ENCODE results near the gene TRPC5OS.

TRPC5OS gene

DNA sequence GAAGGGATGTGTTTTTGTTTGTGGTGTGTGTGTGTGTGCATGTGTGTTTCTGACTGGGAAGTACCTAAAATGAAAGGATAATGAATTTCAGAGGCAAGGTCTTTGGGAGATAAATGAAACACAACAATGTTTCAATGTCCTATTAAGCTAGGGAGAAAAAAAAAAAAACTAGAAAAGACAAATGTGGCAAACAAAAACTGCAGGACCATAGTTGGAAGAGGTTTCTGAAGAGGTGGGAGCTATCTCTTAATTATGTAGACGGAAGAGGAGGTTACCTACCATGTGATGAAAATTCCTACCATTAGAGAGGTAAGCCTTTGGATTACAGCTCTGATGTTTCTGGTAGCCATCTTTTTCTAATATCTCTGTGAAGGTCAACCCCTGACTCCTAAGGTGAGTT lies at the start of gene TRPC5OS:
TRPC5OS (plus strand) TSS at position 301 of the 400 bp plus-strand sequence. CDS start 25,669 bp downstream, outside the sequence.
- no peak for DNase-seq

DNA sequence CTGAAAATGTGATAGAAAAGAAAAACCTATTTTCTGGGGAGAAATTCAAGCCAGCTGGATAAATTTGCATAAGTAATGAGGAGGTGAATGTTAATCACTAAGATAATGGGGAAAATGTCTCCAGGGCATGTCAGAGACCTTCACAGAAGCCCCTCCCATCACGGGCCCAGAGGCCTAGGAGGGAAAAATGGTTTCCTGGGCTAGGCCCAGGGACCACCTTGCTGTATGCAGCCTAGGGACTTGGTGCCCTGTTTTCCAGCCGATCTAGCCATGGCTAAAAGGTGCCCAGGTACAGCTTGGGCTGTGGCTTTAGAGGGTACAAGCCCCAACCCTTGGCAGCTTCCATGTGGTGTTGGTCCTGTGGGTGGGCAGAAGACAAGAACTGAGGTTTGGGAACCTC lies 46.6 kb upstream of the TRPC5OS start:
- DNase-seq = no peak

DNA sequence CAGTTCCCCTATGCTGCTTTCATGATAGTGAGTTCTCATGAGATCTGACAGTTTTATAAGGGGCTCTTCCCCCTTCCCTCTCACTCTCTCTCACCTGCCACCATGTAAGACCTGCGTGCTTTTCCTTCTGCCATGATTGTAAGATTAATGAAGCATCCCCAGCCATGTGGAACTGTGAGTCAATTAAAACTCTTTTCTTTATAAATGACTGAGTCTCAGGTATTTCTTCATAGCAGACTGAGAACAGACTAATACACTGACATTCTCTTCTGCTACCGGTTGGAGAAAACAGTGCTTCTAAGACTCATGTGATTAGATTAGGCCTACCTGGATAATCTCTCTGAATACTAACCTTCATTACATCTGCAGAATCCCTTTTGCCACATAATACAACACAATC lies 45.4 kb upstream of the TRPC5OS start:
- DNase-seq = no peak

DNA sequence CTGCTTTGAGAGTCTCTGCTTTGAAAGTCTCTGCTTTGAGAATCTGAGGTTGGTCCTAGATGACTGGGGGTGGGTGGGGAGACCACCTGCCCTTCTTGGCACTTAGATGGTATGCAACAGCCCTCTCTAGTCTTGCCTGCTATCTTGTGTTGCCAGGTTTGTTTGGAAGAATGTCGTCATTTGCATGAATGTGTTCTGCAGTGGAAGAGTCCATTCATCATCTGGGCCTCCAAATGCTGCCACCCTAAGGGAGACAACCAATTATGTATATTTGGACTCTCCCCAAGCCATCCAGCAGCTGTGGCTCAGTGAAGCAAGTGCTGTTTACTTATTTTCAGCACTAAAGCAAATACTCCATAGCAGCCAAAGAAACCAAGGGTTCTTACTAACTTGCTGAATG lies 44.6 kb upstream of the TRPC5OS start:
- DNase-seq = peak; percentile 8

DNA sequence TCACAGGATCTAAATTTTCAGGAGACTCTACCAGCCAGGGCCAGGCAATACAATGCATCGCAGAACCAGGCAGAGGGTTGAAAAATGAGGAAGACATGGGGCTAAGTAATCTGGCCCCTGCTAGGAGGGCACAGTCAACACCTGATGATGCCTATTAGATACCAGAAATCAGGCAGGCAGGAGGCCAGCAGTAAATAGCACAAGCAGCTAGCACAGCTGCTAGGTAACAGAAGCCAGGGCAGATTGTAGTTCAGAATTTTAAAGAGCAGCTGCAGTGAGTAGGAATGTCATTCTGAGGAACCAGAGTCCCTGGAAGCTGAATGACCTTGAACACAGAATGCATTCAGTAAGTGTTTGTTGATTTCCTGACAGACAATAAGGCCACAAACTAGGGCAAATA lies 38.8 kb upstream of the TRPC5OS start:
- DNase-seq = peak; percentile 5

DNA sequence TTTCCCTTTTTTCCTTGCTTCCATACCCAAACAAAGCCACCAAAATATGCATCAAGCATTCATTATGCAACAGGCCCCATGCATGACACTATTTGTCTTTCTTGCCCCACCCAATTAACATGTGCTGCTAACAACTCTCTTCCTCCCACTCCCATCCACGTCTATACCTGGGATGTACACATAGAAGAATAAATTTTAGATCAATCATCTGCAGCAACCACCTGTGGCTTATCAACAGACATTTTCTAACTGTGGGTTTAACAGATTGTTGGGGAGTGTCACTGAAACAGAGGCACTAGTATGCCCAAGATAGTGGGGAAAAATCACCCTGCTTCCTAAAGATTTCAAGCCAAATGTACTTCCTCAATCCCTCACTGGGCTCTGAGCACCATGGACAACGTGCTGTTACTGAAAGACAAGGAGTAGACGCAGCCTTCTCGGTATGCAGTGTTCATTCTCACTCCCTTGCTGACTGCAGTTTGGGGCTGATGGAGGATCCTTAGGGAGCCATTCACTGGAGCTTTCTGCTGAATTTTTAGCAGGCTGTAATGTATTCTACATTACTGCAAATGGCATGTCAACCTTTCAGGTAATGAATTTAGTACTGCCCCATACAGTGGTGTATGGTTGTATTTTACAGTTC lies 28.4 kb upstream of the TRPC5OS start:
- DNase-seq = no peak

DNA sequence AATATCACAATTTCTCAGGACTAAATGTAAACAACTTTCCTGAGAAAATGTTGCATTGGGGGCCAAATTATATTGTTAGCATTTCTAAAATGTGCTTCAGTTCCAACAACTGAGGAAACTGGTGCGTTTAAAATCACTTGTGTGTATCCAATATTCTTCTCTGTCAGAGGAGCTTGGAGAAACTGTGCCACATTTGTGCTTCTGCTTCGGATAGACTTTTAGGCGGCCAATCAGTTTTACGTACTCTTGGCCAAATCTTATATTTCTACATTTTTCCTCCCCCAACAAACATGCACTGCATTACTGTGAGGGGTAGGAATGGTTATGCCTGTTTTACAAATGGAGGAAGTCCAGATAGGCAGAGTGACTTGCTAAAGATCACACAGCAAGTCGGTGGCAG lies 27.4 kb upstream of the TRPC5OS start:
- no peak for DNase-seq

DNA sequence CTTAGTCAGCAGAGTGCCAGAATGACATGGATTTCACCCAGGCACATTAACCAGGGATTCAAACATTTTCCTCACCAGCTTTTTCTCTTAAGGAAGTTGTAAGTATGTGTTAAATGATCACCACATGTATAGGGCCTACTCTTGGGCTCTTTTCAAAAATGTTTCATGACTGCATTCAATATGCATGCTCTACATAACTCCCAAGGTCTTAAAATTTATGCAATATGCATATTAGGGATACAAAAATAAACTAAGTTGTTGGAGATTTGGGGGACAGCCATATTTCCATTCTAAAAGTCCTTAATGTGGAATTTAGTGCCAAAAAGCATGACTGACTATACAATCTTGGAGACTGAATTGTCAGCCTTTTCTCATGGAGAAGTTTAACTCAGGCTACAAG lies 25.0 kb upstream of the TRPC5OS start:
- DNase-seq = no peak

DNA sequence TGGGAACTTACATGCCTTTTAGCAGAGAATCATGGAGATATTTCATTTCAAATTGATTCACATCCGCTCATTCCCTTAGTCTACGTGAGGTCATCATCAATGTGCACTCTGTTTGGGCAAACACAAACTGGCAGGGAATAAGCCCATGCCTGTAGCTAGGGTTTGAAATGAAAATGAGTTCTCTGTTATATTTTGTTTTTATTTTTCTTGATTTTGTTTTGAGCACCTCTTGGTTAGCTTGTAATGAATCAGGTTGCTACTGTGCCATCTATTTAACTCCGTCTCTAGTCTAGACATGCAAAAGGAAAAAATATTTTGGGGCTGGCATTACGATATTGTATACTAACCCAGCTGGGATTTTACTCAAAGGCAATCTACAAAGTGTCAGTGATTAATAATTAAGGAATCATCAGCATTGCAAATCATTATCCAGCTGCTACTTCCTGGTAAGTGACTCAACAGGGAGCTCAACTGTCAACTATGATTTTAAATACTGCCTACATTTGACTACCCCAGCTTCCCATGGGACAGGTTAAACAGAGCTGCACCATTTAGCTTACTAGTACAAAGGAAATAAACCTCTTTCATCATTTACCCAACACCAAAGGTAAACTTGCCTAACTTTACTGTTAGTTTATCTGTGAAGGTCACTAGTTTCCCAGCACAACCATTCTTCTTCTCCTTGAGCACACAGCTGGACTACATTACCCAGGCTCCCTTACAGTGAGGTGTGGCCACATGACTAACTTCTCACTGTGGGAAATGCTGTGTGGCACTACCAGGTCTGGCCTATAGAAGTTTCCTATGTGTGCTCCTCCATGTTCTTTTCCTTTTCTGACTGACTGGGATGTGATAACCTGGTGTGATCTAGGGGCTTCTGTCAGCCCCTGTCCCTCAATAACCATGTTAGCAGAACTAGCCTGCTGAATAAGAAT lies 21.2 kb upstream of the TRPC5OS start:
- DNase-seq = peak; percentile 45

DNA sequence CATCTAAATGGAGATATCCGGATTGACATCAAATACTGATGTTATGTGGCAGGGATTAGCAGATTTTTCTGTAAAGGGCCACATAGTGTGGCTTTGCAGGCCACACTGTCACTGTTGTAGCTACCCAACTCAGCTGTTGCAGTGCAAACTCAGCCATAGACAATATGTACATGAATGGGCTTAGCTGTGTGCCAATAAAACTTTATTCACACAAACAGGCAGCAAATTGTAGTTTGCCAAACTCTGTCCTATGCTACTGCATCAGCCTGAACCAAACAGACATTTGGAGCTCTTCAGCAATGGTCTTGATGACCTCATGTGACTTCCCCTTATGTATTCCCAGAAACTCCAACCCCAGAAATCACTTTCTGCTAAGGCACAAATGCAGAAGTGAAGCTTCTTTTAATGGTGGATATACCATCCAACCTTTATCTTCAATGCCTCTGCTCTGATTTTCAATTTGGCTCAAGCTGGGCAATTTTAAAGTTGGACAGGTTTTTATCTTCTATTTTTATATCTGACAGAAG lies 18.4 kb upstream of the TRPC5OS start:
- no peak for DNase-seq

DNA sequence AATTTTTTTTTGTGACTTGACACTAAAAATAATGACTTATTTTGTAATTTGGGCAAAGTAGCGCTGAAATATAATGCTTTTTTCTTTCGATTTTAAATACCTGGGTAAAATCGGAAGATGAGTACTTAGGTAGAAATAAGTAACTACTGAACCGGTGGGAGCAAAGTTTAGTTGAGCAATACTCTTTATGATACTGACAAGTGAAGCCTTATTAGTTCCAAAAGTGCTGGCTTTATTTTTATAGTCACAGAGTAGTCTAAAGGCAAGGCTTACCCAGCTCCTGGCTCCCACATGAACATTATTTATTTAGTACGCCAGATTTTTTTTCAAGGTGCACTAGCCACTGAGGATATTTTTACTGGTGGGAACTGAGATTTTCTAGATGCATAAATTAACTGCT lies 14.4 kb upstream of the TRPC5OS start:
- no peak for DNase-seq

DNA sequence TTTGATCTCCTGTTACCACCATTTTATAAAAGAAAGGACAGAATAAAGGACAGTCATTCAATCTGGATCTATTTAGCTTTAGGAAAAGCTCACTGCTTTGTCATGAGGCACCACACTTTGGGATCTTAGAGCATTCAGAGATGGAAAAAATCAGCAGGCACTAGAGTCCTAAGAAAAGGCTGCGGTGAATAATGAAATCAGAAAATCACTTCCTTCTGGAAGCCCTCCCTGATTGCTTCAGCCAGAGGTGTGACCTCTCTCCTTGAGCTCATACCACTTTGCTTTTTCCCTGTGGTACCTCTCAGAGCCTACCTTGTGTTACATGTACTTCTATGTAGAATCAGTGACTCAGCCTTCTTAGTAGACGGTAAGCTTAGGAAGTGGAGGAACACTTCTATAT lies 8.7 kb upstream of the TRPC5OS start:
- DNase-seq = no peak

DNA sequence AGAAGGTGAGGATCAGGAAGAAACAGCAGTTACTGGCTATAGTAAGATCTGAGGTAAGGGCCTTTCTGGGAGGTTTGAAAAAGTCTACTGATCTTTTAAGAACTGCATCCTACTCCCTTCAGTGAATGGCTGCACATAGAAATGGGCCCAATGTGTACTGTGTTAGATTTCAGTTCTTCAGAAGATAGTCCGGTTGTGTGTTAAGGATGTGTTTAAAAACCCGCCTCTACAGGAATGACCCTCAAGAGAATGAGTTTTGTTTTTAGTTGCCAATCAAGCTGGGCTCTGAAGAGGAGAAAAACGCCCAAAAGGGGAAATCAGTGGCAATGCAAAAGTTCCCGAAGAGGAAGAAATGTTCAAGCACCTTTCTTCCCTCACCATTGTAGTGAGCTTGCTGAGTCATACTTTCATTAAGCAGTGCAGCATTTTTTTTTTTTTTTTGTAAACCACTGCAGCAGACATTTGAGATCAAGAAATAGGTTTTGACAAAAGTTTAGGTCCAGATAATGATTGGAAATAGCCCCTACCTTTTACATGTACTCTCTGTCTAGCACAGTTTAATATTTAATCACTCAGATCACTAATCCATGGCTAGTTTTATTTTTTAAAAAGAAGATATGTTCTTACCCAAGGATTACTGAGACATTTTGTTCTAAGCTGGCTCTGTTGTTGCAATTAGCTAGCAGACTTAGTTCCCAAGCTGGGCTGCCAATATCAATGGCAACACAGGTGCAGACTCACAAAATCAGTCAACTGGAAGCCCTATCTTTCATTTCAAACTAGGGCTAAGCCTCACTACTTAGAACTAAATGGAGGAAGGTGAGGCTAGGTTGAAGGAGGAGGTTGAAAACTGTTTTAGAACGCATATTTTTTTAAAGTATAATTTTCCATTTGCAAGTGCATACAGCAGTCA lies 7.0 kb upstream of the TRPC5OS start:
- peak; percentile 61 for DNase-seq

DNA sequence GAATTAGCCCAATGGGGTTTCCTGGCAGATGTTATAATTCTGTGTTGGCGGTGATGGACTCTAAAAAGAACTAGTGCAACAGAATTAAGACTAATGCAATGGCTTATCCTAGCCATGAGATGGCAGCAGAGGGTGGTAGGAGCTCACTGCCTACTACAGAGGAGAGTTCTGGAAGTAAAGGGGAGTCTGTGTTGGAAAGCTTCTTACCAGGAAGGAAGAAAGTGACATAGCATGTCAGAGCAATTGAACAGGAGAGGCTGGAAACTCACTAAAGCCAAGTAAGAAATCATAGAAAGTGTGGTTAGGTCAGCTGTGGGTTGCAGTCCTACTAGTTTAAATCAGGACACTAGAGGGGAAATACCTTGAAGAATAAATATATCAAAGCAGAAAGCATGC lies 6.3 kb upstream of the TRPC5OS start:
- DNase-seq = peak; percentile 80

DNA sequence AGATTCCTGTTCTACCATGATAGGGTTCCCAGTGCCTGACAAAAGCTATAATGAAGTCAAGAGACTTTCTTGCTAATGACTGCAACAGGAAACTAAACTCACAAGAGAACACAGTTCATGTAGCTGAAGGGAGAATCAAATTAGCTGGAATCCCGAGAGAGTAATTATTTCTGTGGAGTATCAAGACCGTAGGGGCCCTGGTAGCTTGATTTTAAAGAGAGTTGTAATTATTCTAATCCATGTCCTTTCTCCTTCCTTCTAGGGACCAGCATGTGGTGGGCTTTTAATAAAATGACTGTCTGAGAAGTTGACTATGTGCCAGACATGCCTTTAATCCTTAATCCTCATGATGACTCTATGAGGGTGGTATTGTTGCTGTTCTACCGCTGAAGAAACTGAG lies 1.7 kb upstream of the TRPC5OS start:
- no peak for DNase-seq

DNA sequence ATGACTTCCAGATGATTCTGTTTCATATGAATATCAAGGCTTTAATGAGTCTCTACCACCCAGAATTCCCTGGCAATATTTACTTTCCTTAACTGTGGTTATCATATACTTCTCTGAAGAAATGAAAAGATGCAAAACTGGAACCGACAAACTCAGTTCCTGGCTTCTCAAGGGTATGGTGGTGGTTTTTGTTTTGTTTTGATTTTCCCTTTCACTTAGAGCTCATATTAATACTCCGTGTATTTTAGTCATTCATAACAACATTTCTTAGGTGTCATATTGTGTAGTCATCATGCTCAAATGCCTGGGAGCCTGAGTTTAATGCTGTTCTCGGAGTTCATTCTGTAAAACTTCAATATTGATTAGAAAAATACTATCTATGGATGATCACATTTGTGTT lies 665 bp downstream of the TRPC5OS start:
- DNase-seq = no peak

DNA sequence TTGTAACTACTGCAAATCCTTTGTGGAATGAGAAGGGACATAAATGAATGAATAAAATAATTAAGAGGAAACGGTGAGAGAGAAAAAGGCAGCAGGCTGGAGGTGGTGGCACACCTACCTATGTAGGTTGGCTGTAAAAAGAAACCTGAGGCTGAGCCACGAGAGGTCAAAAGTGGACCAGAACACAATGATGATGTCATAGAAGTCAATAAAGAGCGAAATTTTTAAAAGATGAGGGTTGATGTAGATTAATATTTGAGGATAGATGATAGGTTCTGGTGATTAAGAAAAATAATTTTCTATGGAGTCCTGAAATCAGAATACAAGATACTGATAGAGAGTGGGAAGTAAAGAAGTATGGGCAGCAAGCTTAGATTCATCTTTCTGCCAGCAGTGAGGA lies 1.7 kb downstream of the TRPC5OS start:
- DNase-seq = no peak

DNA sequence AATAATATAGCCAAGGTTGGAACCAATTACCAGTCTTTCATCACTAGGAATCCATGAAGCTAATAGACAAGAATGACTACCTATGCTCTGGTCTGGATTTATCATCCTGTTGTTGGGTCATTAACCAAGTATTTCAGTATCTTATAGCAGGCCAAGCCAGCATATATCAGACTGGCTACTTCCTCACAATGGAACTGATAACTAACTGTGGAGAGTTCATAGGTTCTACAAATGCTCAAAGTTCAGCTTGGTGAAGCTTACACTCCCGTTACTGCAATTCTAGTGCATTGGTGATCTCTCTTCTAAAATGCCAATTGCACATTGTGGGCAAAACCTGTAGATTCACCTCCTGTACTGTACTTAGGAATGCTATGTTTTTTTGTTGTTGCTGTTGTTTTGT lies 4.8 kb downstream of the TRPC5OS start:
- DNase-seq = no peak

DNA sequence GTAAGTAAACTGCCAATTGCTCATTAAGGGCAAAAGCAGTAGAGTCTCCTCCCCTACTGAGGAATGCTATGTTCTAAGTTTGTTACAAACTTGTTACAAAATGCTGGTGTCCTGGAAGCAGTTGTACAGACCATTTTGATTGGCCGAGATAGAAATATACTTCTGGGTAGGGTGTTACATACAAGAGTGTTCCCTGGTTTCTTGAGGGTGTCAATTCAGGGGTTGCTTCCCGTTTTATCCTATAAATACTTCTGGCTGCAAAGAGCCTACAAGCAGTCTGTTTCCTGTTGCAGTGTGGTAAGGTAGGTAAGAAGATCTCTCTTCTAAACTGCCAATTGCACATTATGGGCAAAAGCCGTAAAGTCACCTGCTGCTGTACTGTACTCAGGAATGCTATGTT lies 5.7 kb downstream of the TRPC5OS start:
- no peak for DNase-seq

DNA sequence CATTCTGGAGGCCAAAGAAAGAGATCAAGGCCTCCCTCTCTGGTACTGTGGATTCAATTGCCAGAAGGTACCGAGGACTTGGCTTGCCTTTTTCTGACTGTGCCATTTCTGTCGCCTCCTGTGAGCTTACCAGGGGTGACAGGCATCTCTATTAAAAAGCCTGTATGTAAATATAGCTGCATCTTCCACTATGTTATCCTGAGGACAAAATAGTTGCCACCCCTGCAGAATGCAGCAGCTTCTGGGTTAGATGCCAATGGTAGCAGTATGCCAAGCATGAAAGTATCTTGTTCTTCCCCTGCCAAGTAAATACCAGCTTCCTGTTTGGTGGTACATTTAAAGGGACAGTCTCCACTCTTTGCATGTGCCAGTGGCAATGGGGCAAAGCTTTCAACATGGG lies 10.7 kb downstream of the TRPC5OS start:
- DNase-seq = no peak

DNA sequence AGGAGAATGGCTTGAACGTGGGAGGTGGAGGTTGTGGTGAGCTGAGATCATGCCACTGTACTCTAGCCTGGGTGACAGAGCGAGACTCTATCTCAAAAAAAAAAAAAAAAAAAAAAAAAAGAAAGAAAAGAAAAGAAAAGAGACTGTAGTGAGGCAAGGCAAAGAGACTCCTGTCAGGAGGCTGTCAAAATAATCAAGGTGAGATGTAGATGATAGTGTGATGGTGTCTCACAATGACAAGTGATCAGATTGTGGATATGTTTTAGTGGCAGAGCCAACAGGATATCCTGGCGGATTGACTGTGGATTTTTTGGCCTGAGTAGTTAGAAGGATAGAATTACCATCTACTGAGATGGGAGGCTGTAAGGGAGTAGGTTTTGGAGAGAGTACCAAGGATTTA lies 12.6 kb downstream of the TRPC5OS start:
- no peak for DNase-seq

DNA sequence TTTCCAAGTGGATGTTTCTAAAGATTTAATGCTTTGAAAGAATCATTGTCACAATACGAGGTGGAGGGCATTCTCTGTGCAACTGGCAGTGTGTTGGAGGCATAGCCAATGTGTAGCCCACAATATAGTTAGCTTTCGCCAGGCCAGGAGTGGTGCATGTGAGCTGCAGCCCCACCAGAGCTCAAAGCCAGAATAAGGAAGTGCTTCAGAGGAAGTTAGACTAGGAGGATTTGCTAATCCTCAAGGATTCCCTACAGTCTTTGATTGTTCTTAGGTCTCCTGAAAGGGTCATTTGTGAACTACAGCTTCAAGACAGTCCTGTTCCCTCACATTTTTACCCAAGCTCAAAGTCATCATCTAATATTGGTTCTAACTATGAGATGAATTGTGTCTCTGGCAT lies 16.4 kb downstream of the TRPC5OS start:
- DNase-seq = no peak

DNA sequence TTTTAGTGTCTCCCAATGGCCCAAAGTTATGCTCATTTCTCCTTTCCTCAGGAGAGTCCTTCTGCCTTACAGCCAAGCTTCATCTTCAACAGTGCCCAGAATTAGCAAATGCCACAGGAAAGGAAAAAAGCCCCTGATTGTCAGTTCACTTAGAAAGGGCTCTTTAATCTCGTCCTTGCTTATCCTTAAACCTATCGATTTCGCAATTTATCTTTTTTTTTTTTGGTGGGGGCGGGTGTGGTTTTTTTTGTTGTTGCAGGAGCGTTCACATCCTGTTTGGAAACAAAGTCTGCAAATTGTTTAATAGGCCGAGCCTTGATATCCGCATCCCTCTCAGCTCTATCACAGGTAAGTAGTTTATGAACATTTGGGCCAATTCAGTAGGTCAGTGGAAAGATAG lies 20.2 kb downstream of the TRPC5OS start:
- no peak for DNase-seq
